Tongue (tissue), 3 donors: Measurements from ENCODE around the gene RAPSN. TPM values are rescaled to one million over a fixed set of nuclear protein-coding genes. Genes with fewer than 3 reads are reported as not detected.

Source experiments
- DNase-seq: peaks from one replicate; pipeline ENCODE4 v3.0.0-alpha.2; 2015
- small RNA-seq: library from RNA; depleted of rRNA; stranded (forward); fragments of <200 nt; gene quantifications from one replicate; pipeline ENCODE3, GENCODE V24; 2014; ENCODE audit warnings: low replicate concordance
- total RNA-seq: library from RNA; depleted of rRNA; stranded (reverse); fragments of >200 nt; gene quantifications from one replicate; pipeline ENCODE4 v1.2.3, GENCODE V29; 2014

RAPSN gene
- total RNA-seq, 1 donor from 2014 or later: 55.2 TPM

DNA sequence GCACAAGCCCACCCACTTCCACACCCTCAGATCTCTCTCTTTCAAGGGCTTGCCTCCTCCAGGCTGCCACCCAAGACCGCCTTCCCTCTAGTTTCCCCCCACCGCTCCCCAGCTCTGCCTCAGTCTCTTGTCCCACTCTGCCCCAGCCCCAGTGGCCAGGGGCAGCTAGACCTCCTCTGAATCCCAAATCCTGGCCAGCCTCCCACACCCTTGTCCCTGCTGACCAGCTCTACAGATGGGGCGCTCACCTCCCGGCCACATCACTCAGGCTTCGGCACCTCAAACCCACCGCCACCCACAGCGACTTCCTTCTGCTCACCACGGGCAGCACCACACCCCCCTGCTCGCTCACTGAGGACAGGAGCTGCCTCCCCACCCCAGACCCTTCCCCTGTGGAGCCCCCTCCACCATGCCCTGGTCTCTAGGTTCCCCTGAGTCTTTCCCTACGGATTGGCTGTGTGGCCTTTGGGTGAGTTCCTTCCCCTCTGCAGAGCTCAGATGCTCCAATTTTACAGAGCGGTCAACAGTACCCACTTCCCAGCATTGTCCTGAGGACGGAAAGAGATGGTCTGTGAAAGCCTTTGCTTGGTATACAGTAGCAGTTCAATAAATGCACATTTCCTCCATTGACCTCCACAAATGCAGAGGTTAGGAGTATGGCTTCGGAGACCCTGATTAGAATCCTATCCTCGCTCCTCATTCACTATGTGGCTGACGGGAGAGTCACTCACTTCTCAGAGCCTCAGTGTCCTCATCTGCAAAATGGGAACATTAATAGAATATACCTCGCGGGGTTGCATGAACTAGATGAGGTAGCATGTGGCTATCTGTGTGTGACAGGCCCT is 59.1 kb downstream of the RAPSN start:
- no peak for DNase-seq

DNA sequence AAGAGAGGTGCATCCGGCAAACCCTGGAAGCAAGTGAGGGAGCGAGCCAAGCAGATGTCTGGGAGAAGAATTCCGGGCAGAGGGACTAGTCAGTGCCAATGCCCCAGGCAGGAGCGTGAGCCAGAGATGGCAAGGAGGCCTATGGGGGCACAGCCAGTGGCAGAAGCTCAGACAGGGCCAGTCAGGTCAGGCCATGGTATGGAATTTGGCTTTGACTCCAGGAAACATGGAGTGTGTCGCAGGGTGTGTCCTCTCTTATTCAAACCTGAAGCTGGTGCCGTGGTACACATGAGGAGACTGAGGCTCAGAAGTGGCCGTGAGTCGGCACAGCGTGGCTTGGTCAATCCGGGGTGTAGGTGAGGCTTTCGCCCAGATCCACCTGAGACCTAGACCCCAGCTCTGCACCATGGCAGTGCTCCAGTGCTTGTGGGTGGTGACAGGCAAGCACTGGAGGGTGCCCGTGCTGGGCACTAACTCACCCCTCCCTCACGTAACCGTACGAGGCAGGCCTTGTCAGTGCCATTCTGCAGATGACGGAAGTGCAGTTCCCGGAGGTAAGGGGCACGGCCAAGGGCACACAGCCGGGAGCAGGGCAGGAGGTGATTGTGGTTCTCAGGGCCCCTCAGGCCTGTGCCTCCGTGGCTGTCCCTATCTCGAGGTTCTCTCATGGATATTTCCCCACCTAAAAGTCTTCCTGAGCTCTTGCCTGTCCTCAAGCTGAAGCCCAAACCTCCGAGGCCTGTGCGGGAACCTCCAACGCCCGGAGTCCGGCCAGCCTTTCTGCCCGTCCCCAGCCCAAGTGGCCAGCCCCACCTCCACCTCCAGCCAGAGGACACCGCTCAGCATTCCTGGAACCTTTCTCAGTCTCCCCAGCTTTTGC is 60.0 kb downstream of the RAPSN start:
- no peak for DNase-seq

DNA sequence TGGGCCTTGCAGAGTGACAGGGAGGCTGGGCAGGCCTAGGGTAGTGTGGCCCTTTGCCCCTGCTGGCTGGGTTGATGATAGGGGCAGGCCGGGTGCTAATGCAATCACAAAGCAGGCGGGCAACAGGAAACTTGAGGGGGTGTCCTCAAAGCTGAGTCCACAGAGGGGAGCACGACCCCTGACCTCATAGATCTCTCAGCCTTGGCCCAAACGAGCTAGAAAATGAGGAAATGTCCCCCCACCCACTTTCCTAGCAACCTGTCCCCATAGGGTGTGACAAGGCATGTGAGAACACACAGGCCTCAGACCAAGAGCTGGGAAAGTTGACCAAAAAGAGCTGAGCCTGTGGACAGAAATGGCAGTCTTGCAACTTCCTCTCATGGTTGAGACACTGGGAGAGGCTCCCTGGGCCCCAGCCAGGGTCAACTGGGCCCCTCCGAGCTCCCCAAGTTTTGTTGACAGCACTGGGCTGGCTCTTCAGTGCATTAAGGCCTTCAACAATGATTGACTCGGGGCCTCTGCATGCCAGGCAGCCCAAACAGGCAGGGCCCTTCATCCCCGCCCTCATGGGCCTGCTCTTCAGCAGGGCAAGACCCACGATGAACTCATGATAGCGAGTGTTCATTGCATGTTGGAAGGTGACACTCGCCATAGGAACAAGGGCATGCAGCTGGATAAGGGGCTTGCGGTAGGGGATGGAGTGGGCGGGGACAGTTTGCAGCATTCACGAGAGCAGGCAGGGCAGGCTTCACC is 60.8 kb downstream of the RAPSN start:
- no peak for DNase-seq

Small RNAs within 50 kb of the gene (small RNA-seq; reads per million reads assigned to genes)
- gene MIR4487: not detected

Other genes with a start within 250 kb of the RAPSN start
- gene DDB2, start 234.2 kb downstream of the RAPSN start, total RNA-seq: 17.6 TPM
- 36.9 TPM for gene ACP2, start 200.3 kb downstream of the RAPSN start, total RNA-seq
- 13.6 TPM for gene NR1H3, start 191.1 kb downstream of the RAPSN start, total RNA-seq
- gene MADD, start 179.0 kb downstream of the RAPSN start, total RNA-seq: 30.2 TPM
- gene MYBPC3, start 96.4 kb downstream of the RAPSN start, total RNA-seq: not detected
- gene SPI1, start 70.6 kb downstream of the RAPSN start, total RNA-seq: 5.0 TPM
- 40.1 TPM for gene SLC39A13, start 40.5 kb downstream of the RAPSN start, total RNA-seq
- 133 TPM for gene PSMC3, start 22.7 kb downstream of the RAPSN start, total RNA-seq
- gene CELF1, start 104.0 kb upstream of the RAPSN start, total RNA-seq: 121 TPM
- gene PTPMT1, start 116.5 kb upstream of the RAPSN start, total RNA-seq: 61.0 TPM
- 24.8 TPM for gene KBTBD4, start 129.8 kb upstream of the RAPSN start, total RNA-seq
- 98.3 TPM for gene NDUFS3, start 129.9 kb upstream of the RAPSN start, total RNA-seq
- gene FAM180B, start 137.5 kb upstream of the RAPSN start, total RNA-seq: 1.4 TPM
- 5.3 TPM for gene C1QTNF4, start 145.3 kb upstream of the RAPSN start, total RNA-seq
- 44.9 TPM for gene MTCH2, start 193.4 kb upstream of the RAPSN start, total RNA-seq